ENCODE data around the gene TSPO. TPM values are rescaled to one million over a fixed set of nuclear protein-coding genes. Genes with fewer than 3 reads are reported as not detected.

TSPO gene
- total RNA-seq, 1 donor from 2014 or later: 38.9 TPM

DNA sequence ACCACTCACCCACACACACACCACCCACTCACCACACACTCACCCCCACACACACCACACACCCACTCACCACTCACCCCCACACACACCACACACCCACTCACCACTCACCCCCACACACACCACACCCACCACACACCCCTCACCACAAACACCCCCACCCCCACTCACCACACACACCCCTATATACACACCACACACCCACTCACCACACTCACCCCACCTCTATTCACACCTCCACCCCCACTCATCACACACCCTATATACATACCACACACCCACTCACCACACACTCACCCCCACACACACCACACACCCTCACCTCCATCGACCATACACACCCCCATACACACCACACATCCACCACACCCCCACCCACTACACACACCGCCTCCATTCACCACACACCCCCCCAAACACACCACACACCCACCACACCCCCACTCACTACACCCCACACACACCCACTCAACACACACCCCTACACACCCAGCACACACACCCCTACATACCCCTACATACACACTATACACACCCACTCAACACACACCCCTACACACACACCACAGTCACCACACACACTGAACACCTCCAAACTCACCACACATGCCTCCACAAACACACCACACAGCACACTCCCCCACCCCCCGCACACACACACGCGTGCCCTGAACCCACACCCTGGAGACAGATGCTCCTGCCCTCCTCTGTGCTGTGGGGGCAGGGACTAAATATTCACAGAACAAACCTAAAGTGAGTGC lies 54.6 kb downstream of the TSPO start:
- TF ChIP-seq, protein P1, sequence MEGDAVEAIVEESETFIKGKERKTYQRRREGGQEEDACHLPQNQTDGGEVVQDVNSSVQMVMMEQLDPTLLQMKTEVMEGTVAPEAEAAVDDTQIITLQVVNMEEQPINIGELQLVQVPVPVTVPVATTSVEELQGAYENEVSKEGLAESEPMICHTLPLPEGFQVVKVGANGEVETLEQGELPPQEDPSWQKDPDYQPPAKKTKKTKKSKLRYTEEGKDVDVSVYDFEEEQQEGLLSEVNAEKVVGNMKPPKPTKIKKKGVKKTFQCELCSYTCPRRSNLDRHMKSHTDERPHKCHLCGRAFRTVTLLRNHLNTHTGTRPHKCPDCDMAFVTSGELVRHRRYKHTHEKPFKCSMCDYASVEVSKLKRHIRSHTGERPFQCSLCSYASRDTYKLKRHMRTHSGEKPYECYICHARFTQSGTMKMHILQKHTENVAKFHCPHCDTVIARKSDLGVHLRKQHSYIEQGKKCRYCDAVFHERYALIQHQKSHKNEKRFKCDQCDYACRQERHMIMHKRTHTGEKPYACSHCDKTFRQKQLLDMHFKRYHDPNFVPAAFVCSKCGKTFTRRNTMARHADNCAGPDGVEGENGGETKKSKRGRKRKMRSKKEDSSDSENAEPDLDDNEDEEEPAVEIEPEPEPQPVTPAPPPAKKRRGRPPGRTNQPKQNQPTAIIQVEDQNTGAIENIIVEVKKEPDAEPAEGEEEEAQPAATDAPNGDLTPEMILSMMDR (IDR thresholded peaks at IDR 0.05; ENCODE audit: unreplicated experiment): no peak
- H3K36me3 Mint-ChIP-seq (ENCODE audit: low read depth, unreplicated experiment): peaks cover 10% of the 10 kb centered on the region
- H3K27ac Mint-ChIP-seq (ENCODE audit: unreplicated experiment): no peak overlapping the region
- no peak for DNase-seq (ENCODE audit: low spot score)
- no peaks in the 10 kb centered on the region for H3K9me3 Mint-ChIP-seq (ENCODE audit: unreplicated experiment)
- H3K4me3 Mint-ChIP-seq (ENCODE audit: unreplicated experiment): no peak overlapping the region
- peaks cover 9% of the 10 kb centered on the region for H3K27me3 Mint-ChIP-seq (ENCODE audit: unreplicated experiment)
- H3K4me1 Mint-ChIP-seq (ENCODE audit: unreplicated experiment): peaks cover 4% of the 10 kb centered on the region

DNA sequence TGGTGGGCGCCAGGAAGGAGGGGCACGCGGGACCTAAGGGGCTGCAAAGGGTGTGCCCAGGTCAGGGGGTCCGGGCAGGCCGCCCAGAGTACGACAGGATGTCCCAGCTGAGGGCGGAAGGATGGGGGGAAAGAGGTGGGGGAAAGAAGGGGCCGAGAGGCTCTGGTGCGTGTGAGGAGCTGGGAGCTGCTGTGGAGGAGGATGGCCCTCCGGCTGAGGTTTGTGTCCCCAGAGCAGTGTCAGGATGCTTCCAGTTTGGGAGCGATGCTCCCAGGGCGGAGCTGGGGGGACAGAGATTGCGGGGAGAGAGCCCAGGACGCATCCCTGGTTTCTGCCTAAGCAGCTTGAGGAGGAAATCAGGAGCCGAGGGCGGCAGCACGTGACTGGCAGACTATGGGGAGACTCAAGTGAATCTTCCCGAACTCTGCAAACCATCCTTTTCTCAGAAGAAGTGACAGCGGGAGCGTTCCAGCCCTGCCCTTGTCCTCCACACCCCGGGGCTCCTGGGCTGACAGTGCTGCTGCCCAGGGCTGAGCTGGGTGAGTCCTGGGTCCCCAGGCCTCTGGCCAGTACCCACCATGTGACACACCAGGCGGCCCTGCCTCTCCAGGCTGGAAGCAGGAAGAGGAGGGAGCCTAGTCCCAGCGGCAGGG lies 55.3 kb downstream of the TSPO start:
- TF ChIP-seq, protein P1 (IDR thresholded peaks at IDR 0.05; ENCODE audit: unreplicated experiment): no peak
- no peak overlapping the region for H3K27ac Mint-ChIP-seq (ENCODE audit: unreplicated experiment)
- peaks cover 9% of the 10 kb centered on the region for H3K27me3 Mint-ChIP-seq (ENCODE audit: unreplicated experiment)
- H3K36me3 Mint-ChIP-seq (ENCODE audit: low read depth, unreplicated experiment): peaks cover 10% of the 10 kb centered on the region
- H3K9me3 Mint-ChIP-seq (ENCODE audit: unreplicated experiment): no peaks in the 10 kb centered on the region
- H3K4me1 Mint-ChIP-seq (ENCODE audit: unreplicated experiment): peaks cover 4% of the 10 kb centered on the region
- H3K4me3 Mint-ChIP-seq (ENCODE audit: unreplicated experiment): no peak overlapping the region
- DNase-seq (ENCODE audit: low spot score): no peak

DNA sequence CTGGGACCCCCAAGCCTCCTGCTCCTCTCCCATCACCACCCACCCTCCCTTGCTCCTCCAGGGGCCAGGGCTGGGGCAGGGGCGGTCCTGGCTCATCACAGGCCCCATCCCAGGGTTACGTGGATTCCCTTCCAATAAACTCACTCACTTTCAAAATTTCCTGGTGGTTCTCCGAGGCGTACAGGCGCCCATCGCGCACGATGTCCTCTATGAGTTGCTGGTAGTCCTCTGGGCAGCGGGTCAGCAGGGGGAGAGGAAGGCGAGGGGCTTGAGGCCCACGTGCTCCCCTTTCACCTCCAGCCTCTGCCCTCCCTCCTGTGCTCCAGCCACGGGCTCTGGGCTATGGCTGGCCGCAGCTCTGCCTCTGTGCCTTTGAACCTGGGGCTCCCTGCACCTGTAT lies 56.0 kb downstream of the TSPO start:
- Mint-ChIP-seq H3K9me3 (ENCODE audit: unreplicated experiment) (no peaks in the 10 kb centered on the region), H3K27ac (ENCODE audit: unreplicated experiment) (no peak overlapping the region), H3K4me1 (ENCODE audit: unreplicated experiment) (peaks cover 4% of the 10 kb centered on the region), H3K36me3 (ENCODE audit: low read depth, unreplicated experiment) (peaks cover 7% of the 10 kb centered on the region), H3K27me3 (ENCODE audit: unreplicated experiment) (peaks cover 7% of the 10 kb centered on the region), H3K4me3 (ENCODE audit: unreplicated experiment) (no peak overlapping the region)
- TF ChIP-seq, protein P1 (IDR thresholded peaks at IDR 0.05; ENCODE audit: unreplicated experiment): no peak
- DNase-seq (ENCODE audit: low spot score): no peak

DNA sequence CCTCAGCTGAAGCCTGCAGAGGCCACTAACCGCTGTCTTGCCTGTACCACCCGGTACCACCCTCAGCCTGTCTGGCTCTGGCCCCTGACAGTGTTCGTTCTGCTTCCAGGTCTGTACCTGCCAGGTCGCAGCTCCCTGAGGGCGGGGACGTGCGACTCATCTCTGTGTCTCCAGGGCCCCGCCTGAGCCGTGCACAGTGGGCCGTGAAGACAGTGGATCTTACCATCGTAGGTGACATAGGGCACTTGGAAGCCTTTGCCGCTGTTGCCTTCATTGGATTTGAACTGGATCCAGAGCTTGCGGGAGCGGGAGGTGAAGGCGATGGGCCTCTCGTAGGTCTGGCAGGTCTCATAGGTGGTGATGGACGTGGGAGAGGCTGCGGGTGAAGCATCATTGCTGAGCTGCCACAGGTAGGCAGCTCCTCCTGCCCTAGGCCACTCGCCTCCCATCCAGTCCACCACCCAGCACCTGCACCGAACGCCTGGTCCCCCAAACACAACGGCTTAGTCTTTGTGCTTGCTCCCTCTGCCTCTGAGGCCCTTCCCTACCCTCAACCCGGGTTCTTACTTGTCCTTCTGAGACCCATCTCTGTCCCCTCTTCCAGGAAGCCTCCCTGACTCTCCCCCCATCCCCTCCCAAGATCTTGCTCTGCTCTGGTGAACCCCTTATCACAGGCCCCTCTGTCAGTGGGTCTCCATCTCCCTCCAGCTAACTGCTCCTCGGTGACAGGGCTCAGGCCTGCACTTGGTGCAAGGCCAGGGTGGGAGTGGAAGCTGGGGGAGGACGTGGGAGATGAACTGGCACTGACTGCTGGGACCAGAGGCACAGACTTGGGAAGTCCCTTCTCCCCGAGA lies 56.7 kb downstream of the TSPO start:
- H3K4me1 Mint-ChIP-seq (ENCODE audit: unreplicated experiment): peaks cover under 1% of the 10 kb centered on the region
- peaks cover 4% of the 10 kb centered on the region for H3K36me3 Mint-ChIP-seq (ENCODE audit: low read depth, unreplicated experiment)
- no peaks in the 10 kb centered on the region for H3K9me3 Mint-ChIP-seq (ENCODE audit: unreplicated experiment)
- TF ChIP-seq, protein P1 (IDR thresholded peaks at IDR 0.05; ENCODE audit: unreplicated experiment): no peak
- H3K27ac Mint-ChIP-seq (ENCODE audit: unreplicated experiment): no peak overlapping the region
- H3K4me3 Mint-ChIP-seq (ENCODE audit: unreplicated experiment): no peak overlapping the region
- DNase-seq (ENCODE audit: low spot score): no peak
- H3K27me3 Mint-ChIP-seq (ENCODE audit: unreplicated experiment): peaks cover 4% of the 10 kb centered on the region

All from endothelial cell (in vitro differentiated cells).